Loucy (cell line): Measurements from ENCODE around the gene PARN.
"Not testable (repeated sequence)": the region's sequence is repeated elsewhere in the genome, so short reads cannot be mapped to it uniquely, and the experiment has no call there.

Source experiments
- EZH2phosphoT487 ChIP-seq: fragments of 200-600 bp; IDR thresholded peaks from 2 replicates; pipeline ENCODE4 v1.6.1; 2018; ENCODE audit warnings: antibody characterized with exemption, mild to moderate bottlenecking, moderate library complexity, borderline replicate concordance
- TF ChIP-seq, protein P1 (sequence below): fragments of 200-600 bp; sonication (generic); conservative IDR thresholded peaks from 2 replicates; pipeline ENCODE4 v1.5.1; 2014; ENCODE audit warnings: mild to moderate bottlenecking, antibody characterized with exemption, low read length

- TF ChIP-seq, protein P1, sequence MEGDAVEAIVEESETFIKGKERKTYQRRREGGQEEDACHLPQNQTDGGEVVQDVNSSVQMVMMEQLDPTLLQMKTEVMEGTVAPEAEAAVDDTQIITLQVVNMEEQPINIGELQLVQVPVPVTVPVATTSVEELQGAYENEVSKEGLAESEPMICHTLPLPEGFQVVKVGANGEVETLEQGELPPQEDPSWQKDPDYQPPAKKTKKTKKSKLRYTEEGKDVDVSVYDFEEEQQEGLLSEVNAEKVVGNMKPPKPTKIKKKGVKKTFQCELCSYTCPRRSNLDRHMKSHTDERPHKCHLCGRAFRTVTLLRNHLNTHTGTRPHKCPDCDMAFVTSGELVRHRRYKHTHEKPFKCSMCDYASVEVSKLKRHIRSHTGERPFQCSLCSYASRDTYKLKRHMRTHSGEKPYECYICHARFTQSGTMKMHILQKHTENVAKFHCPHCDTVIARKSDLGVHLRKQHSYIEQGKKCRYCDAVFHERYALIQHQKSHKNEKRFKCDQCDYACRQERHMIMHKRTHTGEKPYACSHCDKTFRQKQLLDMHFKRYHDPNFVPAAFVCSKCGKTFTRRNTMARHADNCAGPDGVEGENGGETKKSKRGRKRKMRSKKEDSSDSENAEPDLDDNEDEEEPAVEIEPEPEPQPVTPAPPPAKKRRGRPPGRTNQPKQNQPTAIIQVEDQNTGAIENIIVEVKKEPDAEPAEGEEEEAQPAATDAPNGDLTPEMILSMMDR, result not testable (repeated sequence)
- TF ChIP-seq EZH2phosphoT487, result not testable (repeated sequence)
Measured at GRCh38 chr16:14441533-14441932, 188.5 kb downstream of the PARN start.
